HG03521 (cell line): ENCODE measurements around the gene MAGI1.

Experiments used
- ATAC-seq: cut with Tn5 transposase; IDR thresholded peaks from one replicate; pipeline ENCODE4 v1.9.1; 2021; ENCODE audit warnings: mild to moderate bottlenecking, moderate library complexity; ENCODE audit not compliant: unreplicated experiment

The MAGI1 gene

DNA sequence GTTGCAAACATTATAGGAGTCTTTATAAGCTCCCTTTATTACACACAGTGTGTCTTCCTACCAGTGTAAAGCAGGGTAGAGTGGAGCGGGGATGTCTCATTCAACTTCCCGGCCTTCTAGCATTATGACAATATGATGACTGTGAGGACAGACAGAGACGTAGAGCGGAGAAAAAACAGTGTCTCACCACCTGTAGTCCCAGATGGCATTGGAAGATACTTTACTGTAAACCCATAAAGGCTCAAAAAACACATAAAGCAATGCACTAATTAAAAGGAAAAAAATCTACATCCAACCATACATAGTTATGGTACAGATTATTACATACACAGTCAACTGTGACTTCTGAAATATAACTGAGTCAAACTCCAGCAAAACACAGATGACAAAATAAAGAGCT lies 383.7 kb downstream of the MAGI1 start:
- no peak for ATAC-seq

DNA sequence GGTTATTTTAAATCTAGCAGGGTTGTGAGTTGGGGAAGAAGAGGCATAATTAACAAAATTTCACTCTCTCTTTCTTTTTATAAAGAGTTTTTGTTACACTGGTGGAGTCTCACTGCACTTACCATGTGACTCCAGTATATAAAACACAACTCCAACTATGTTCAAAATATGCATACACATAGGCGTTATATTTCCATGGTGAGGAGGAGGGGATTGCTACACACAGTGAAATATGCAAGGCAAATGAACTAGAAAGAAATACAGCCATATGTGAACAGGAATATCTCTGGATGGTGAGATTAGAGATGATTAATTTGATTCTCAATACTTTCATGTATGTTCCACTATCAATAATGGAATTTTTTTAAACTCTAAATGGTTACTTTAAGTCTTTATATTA lies 385.0 kb downstream of the MAGI1 start:
- ATAC-seq, result no peak

DNA sequence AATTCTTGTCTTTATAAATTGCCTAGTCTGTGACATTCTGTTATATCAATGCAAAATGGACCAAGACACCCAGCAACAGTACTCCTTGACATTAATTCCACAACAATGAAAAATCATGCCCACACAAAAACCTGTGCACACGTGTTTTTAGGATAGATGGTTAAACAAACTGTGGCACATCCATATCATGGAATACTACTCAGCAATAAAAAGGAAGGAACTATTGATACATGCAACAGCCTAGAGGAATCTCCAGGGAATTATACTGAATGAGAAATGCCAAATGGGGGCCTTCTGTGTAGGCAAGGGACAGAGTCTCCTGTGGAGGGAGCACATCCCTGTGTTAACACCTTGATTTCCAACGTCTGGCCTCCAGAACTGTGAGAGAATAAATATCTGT lies 388.5 kb downstream of the MAGI1 start:
- ATAC-seq, result no peak

DNA sequence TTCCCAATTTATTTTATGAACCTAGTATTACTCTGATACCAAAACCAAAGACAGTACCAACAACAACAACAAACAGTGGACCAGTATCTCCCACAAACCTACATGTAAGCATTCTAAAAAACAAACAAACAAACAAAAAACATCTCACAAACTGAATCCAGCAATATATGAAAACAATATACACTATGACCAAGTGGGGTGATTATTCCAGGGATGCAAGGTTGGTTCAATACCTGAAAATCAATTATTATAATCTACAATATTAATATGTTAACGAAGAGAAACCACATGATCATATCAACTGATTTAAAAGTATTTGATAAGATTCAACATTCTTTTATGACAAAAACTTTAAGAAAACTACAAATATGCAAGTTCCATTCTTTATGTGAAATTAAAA lies 391.3 kb downstream of the MAGI1 start:
- no peak for ATAC-seq

DNA sequence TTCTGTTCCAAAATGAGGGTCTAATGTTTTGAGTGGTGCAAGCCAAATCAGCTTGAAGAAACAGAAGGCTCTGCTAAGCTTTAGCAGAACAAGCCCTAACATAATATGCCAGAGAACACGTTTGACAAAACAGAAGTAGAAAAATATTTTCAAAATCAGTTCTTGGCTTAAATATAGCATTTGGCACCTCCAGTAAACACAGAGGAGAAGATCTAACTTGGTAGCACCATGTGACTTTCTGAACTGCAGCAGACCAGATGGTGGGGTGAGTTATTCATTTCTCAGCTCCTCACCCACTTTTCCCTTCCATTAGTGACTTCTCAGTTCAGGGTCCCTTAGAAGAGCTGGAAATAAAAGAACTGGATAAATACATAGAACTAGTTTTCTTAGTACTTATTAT lies 395.8 kb downstream of the MAGI1 start:
- ATAC-seq, result no peak

DNA sequence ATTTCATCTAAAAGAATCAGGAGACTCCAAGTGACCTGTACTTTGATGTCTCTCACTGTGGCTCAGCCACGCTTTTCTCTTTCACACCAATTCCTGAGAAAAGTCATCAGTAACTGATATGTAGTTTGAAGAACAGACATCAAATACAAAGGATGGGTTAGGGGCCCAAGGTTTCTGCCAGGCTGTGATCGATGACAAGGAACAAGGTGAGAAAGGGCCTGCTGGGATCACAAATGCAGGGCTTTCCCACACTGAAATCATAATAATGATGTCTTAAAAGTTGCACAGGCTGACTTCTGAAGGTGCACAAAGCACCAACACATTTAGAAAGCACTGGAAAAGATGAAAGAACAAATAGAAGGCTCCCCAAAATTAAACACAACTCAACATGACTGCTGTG lies 396.9 kb downstream of the MAGI1 start:
- no peak for ATAC-seq

DNA sequence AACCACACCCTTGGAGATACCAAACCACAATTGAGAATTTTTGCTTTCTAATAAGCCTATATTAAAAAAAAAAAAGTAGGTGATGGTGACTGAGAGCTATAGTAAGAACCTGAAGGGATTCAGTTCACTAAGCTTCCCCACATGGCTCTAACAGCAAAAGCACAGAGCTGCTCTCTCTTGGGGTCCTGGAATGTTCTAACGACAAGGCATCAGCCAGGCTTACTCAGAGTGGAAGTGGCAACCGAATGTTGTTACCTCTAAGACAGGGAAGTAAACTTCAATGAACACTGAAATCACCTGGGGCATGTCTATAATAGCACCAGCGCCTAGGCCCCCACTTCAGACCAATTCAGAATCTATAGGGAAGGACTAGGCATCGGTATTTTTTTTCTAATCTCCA lies 397.7 kb downstream of the MAGI1 start:
- no peak for ATAC-seq

DNA sequence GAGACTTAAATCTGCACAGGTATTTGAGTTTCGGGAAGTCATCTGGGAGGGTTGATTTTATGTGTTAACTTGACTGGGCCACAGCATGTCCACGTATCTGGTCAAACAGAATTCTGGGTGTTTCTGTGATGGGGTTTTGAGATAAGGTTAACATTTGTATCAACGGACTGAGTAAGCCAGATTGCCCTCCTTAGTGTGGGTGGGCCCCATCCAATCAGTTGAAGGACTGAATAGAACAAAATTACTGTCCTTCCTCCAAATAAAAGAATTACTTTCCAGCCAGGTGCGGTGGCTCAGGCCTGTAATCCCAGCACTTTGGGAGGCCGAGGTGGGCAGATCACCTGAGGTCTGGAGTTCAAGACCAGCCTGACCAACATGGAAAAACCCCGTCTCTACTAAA lies 399.3 kb downstream of the MAGI1 start:
- no peak for ATAC-seq

DNA sequence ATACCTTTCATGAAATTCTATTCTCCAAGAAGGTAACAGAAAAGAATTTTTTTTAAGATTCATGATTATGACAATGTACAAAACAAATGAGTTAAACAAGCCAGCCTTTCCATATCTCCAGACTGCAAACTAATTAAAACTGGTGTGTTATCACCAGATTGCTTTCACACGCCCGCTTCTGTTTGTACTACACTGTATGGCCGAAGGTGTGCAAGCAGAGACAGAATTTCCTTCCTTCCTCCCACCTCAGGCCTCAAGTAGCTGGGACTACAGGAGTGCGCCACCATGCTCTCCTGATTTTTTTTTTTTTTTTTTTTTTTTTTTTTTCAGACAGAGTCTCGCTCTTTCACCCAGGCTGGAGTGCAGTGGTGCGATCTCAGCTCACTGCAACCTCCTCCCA lies 400.4 kb downstream of the MAGI1 start:
- no peak for ATAC-seq

DNA sequence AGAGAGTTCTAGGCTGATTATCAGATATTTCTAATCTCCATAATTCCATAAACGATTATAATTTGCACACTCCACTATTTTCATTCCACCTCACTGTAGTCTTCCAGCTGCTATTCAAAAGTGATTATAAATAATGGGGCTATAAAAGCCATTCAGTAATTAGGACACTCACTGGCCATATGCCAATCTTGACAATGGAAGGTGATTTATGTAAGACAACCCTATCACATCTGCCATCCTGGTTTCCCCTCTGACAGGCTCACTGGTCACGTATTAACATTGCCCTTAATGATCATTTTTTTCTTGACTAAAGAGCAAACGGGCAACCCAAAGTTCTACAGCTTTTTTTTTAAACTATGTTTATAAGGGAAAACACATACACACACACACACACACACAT lies 402.4 kb downstream of the MAGI1 start:
- ATAC-seq, result no peak

DNA sequence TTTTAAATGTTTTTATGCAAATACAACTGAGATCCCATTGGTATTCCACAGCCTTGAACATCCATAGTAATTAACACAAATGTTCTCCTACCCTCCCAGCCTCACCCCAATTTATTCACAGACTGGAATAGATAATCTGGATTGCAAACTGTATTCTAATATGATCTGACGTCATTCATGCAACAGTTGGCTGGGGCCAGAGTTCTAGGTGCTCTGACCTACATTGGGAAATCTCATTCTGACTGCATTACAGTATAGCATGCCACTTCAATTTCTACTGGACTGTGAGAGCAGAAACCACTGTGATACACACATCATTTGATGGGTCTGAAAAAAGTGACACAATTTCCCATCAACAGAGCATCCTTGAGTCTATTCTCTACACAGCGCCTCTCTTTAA lies 403.1 kb downstream of the MAGI1 start:
- ATAC-seq, result no peak

DNA sequence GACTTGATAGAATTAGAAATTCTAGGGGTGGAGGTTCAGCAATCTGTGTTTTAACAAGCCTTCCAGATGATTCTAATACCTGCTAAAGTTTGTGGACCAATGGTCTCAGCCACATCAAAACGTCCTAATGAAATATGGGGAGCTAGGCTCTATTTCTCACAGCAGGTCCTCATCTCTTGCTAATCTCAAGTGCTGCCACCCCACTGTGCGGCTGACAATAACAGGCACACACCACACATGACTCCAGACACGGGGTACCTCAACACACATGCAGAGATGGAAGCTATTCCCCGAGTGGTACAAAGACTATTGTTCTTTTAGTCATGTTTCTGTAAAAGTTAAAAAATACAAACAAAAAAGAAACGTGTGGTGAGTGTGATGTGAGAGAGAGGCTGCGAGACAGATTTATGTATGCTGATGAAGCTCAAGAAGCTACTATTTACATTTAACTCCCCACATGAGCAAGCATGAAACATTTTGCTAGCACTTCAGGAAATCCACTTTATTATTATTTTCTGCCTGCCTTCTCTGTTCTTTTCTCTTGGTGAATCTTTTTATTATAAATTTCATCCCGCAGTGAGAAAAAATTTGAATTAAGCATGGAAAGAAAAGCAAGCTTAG lies 405.6 kb downstream of the MAGI1 start:
- ATAC-seq, result no peak

DNA sequence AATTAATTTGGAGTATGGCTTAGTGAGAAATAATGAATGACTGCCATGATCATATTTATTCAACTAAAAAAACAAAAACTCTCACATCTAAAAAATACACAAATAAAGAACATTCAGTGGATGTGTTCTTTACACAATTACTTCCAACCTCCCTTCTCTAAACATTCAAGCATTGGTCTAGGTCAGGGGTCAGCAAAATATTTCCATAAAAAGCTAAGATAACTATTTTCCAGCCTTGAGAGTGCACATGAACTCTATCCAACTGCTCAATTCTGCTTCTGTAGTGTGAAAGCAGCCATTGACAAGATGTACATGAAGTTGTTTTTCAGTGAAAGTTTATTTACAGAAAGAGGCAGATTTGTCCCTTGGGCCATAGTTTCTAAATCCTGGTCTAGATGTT lies 406.3 kb downstream of the MAGI1 start:
- no peak for ATAC-seq

DNA sequence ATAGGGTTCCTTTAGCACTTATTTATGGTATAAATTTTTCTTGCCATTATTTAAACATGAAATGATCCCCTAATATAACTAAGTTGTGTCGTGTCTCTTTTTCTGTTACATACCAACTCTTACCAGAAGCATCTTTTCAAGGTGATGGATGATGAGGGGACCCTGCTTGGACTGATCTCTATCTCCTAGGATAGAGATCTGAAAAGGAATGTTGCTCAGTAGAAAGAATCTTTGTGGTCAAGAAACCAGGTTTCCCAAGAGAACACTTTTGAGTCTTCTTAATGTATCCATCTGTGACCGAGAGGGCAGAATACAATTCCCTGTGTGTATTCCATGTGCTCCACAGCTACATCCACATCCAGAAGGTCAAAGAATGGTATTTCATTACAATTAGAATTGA lies 409.7 kb downstream of the MAGI1 start:
- ATAC-seq, result no peak

DNA sequence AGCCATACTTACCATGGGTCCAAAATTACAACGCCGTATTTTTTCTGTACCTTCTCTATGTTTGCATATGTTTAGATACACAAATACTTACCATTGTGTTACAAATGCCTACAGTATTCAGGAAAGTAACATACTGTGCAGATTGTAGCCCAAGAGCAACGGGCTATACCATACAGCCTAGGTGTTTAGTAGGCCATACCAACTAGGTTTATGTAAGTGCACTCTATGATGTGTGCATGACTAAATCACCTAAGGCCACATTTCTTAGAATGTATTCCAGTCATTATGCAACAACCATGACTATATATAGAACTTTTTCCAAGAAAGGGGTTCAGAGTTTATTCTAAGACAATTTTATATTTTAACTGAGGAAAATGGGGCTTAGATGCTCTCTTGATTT lies 411.7 kb downstream of the MAGI1 start:
- ATAC-seq, result no peak

DNA sequence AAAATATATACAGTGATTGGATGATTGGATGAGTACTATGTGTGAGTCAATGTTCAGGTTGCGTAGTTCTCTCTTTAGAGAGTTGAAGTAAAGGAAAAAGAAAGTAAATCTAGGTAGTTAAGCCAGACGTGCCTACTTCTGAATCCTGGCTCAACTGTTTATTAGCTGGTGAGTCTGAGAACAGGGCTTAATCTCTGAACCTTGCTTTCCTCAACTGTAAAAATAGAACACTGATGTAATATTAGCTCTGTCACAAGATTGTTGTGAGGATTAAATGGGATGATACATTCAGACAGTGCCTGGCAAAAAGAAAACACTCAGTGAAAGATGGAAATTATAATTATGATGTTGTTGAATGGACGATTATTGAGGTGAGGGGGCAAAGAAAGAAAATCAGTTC lies 413.4 kb downstream of the MAGI1 start:
- no peak for ATAC-seq

DNA sequence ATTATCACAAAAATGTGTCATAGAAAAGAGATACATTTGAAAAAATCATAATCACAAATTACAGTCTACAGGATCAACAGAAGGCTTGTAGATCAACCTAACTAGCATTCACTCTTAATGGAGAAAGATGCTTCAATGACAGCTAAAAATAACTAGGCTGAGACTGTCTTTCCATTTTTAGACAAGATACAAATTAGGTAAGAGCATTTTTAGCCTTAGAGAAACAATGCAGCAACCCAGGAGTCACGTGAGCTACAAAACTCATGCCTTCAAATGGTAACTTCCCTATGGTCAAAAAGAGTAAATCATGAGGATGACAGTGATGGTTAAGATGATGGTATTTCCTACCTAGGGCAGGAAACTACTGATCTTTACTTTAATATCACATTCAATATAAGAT lies 415.4 kb downstream of the MAGI1 start:
- ATAC-seq, result no peak

DNA sequence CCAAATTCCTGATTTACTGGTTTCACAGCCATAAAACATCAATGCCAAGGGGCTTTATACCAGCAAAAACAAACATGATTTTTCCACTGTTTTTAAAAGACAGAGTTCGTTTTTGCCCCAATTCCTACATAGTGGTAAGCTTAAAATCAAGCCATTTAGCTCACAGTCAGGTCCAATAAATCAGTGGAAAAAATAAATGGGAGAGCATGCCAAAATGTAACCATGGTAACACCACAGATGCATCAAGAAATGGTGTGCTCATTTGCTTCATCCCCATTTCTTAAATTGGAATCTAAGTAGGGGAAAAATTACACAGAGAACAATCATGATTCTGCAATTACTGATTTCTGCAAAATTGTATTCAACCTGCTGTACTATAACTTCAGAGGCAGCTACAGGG lies 418.8 kb downstream of the MAGI1 start:
- ATAC-seq, result no peak

DNA sequence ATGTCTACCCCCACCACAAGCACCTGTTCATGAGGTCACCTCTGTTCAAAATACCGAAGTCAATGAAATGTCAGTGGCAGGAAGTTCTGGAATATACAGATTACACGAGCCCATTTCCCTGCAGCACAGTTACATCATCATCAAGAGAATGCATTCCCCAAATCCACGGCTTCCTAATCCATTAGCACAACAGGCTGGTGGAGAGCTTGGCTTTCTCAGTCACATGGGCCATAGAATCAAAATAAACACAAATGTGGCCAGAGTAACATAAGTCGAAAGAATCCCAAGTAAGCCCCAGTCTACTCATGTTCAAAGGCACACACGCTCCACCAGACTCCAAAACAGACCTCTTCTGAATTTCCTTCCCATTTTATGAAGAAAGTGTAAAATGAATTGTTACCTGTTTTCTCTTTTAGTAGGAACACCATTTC lies 419.3 kb downstream of the MAGI1 start:
- no peak for ATAC-seq

DNA sequence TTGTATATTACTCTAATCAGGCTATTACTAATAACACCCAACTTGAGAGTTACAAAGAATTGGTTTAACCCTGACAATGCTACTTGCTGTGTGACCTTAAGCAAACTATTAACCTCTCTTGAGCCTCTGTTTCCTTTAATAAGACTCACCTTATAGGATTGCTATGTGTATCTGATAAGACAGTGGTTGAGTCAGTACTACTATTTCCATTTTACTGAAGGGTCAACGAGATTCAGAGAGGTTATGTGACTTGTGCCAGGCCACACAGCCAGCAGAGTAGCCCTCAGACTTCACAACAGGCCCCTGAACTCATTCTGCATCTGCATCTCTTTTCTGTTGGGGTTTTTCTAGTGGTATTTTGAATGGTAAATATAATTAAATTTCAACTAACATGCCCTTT lies 420.1 kb downstream of the MAGI1 start:
- no peak for ATAC-seq

DNA sequence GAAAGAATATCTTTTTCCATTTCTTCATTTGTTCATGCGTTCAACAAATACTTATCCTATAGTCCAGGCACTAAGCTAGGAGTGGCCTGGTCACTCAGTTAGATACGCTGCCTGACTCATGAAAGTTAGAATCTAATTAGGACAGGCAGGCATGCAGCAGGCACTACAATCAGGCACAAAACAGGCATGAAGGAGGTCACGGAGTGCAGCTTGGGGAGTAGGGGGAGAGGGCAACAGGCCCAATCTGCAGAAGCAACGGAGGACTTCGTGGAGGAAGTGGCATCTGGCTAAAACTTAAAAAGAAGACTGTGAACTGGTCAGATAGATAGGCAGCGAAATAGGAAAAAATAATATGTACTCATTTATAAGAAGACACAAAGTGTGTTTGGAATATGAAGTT lies 420.9 kb downstream of the MAGI1 start:
- ATAC-seq, result no peak

DNA sequence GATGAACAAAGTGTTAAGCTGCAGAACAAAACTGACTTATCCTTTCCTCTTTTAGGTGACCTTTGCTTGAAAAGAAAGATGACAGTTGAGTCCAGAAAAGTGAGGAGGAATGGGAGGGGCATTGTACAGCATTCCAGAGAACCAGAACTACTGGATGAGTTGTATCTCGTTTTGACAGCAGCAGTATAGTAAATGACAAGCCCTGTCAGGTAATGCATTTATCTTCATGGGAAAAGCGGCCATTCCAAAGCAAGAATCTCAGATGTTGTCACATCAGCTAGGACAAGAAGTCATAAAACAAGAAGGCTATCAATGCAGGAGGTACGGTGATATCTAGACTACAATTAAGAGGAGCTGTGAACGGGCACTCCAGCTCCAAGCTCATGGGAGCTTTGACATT lies 421.5 kb downstream of the MAGI1 start:
- ATAC-seq, result no peak

DNA sequence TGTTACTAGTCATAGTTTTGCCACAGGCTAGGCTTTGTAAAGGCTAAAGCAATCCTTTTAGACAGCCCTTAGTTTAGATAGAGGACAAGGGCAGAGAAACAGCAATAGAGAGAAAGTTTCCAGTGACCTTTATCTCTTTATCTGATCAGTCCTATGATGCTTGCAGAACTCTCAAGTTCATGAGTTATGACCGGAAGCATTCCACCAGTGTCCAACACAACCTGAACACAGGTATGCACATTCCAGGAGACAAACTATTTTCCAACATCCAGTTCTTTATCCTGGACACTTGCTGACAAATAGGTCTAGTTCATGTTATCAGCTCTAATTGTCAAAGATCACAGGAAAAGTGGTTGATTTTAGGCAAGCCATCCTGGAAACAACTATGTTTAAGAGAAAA lies 422.2 kb downstream of the MAGI1 start:
- no peak for ATAC-seq

DNA sequence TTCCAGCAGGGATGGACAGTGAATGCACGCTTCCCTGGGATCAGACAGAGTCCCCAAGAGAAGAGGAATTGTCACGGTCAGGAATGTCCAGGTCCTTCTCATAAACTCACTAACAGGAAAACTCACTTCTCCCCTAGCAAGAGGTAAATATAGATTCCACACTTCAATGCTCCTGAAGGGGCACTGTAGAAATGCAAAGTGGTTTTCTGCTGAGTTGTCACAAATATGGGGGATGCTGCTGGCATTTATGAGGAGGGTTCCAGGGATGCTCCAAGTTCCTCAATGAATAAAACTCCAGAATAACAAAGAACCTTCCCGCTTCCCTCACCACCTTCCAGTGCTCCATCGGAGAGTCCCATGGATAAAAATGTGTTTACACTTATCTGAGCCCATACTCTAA lies 423.4 kb downstream of the MAGI1 start:
- ATAC-seq, result no peak
